TTC549 (cell line): ENCODE data around the gene CDK9.
"Not testable (repeated sequence)": the region's sequence is repeated elsewhere in the genome, so short reads cannot be mapped to it uniquely, and the experiment has no call there.

Source experiments
- FAIRE-seq: peaks from 2 replicates; lab custom pipeline; 2012; peaks lifted over from hg19 to GRCh38; lab: Jason Lieb, UNC

CDK9 gene

GRCh38 chr9:127828262-127829031 is 42.6 kb downstream of the CDK9 start:
- no peak for FAIRE-seq

- FAIRE-seq = no peak
Observed at GRCh38 chr9:127829205-127829906, 43.5 kb downstream of the CDK9 start.

DNA sequence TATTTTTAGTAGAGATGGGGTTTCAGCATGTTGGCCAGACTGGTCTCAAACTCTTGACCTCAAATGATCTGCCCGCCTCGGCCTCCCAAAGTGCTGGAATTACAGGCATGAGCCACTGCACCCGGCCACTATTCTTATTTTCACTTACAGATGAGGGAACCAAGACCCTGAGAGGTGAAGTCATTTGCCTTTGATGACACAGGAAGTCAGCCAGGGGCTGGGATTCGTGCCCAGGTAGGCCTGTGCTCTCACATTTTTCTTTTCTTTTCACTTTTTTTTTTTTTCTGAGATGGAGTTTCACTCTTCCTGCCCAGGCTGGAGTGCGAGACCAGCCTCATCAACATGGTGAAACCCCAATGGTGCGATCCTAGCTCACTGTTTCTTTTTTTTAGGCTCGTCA is 46.4 kb downstream of the CDK9 start:
- FAIRE-seq = no peak

- no peak for FAIRE-seq
Observed at GRCh38 chr9:127833555-127833954, 47.7 kb downstream of the CDK9 start.

- no peak for FAIRE-seq
Observed at GRCh38 chr9:127835991-127836516, 50.2 kb downstream of the CDK9 start.

GRCh38 chr9:127836561-127836960 is 50.7 kb downstream of the CDK9 start:
- not testable (repeated sequence) for FAIRE-seq

DNA sequence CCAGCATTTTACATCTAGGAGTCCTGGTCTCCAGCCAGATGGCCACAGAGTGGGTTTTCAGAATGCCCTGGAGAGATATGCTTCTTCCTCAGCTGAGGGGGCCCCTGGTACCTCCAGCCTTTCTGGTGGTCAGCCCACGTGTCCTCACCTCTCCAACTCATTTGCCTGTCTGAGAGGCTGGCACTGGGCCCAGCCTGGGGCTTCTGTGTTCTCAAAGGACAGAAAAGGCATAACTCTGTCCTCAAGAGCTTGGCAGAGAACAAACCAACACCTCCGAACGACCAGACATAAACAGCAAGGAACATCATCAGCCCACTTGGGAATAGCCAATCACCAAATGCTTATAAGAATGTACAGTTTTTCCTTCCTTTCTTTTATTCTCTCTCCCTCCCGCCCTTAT is 51.5 kb downstream of the CDK9 start:
- FAIRE-seq = no peak

DNA sequence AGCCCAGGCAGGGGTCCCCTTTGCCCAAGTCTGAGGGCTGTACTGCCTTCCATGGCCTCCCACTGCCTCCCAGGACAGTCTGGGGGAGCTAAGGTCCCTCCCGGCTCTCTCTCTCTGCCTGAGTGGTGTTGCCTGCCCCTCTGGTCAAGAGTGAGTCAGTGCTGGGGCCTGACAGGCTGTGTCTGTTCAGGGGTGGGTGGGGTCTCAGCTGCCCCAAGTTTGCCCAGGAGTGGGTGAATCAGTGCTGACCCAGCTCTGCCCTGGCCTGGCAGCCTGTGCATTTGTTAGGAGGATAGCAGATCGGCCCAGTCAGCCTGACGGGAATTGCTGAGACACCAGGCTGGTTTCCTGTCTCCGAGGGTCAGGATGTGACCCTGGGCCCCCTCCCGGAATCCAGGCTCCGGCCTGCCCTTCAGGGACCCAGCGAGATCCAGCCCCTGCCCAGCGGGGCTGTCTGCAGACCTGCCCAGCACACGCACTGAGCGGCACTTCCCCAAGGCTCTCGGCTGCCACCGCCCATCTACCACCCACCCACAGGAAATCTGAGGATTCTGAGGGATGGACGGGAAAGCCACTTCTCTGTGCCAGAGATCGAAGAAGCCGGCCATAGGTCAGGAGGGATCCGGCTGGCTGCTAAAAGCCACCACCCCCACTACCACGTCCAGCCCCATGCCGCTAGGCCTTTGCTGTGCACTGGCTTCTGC is 52.7 kb downstream of the CDK9 start:
- no peak for FAIRE-seq
